HUES64 (cell line): ENCODE measurements around the gene PDGFA.

Experiments used
- H3K27ac ChIP-seq: 2 replicates; pipeline ENCODE4 v1.7.0; 2013; ENCODE audit warnings: low read depth, low read length, inconsistent platforms
- H3K27me3 ChIP-seq: 2 replicates; pipeline ENCODE4 v1.6.1; 2013; ENCODE audit warnings: mild to moderate bottlenecking, low read length; ENCODE audit not compliant: insufficient read depth
- H3K36me3 ChIP-seq: 2 replicates; pipeline ENCODE4 v1.6.1; 2013; ENCODE audit warnings: mild to moderate bottlenecking, low read length; ENCODE audit not compliant: insufficient read depth
- H3K4me1 ChIP-seq: 2 replicates; pipeline ENCODE4 v1.6.1; 2013; ENCODE audit warnings: mild to moderate bottlenecking, low read length, moderate library complexity; ENCODE audit not compliant: insufficient read depth
- H3K4me3 ChIP-seq: 2 replicates; pipeline ENCODE4 v1.5.1; 2013; ENCODE audit warnings: mild to moderate bottlenecking, low read length, moderate library complexity
- H3K9ac ChIP-seq: 2 replicates; pipeline ENCODE4 v1.6.1; 2013; ENCODE audit warnings: mild to moderate bottlenecking, low read depth, low read length
- H3K9me3 ChIP-seq: 2 replicates; pipeline ENCODE4 v1.6.1; 2013; ENCODE audit warnings: low read depth, low read length; ENCODE audit not compliant: insufficient read depth
- WGBS: fragments of 150-250, 120-280 bp; methylation state at CpG from one replicate; pipeline ENCODE4 v1.1.7; 2013; ENCODE audit warnings: missing lambda C conversion rate; 5-methylcytosine and 5-hydroxymethylcytosine counted together

PDGFA gene

GRCh38 chr7:521221-522070 is 1.8 kb upstream of the PDGFA start:
- Histone ChIP-seq H3K9ac (peak overlapping the region; percentile 21; the same call in 1 of the 2 replicates), H3K9me3 (no peaks in the 10 kb centered on the region), H3K27ac (no peak overlapping the region), H3K36me3 (no peaks in the 10 kb centered on the region), H3K4me3 (peak overlapping the region; percentile 84), H3K27me3 (peaks cover 69% of the 10 kb centered on the region), H3K4me1 (0 out of 2 replicates have a peak, but pooled peaks cover 4% of the 10 kb centered on the region)
- WGBS, result 1% methylated on average over 72 of the region's 72 CpGs

GRCh38 chr7:520503-521161 is 986 bp upstream of the PDGFA start:
- WGBS, result under 1% methylated on average over 63 of the region's 63 CpGs
- Histone ChIP-seq H3K27me3 (peaks cover 69% of the 10 kb centered on the region), H3K27ac (peak overlapping the region; percentile 70; the same call in 1 of the 2 replicates), H3K9ac (peak overlapping the region; percentile 39; the same call in 1 of the 2 replicates), H3K9me3 (no peaks in the 10 kb centered on the region), H3K4me3 (peak overlapping the region; percentile 84), H3K4me1 (peaks cover 8% of the 10 kb centered on the region), H3K36me3 (no peaks in the 10 kb centered on the region)

- peak overlapping the region; percentile 84 for H3K4me3 ChIP-seq
- H3K9me3 ChIP-seq, result no peaks in the 10 kb centered on the region
- peaks cover 26% of the 10 kb centered on the region for H3K4me1 ChIP-seq
- H3K36me3 ChIP-seq, result no peaks in the 10 kb centered on the region
- WGBS, result under 1% methylated on average over 93 of the region's 93 CpGs
- peaks cover 58% of the 10 kb centered on the region for H3K27me3 ChIP-seq
- H3K9ac ChIP-seq, result peak overlapping the region; percentile 66; the same call in 1 of the 2 replicates
- H3K27ac ChIP-seq, result peak overlapping the region; percentile 41; the same call in 1 of the 2 replicates
Measured at GRCh38 chr7:518630-519483, 789 bp downstream of the PDGFA start.

- peak overlapping the region; percentile 84 for H3K4me3 ChIP-seq
- H3K27me3 ChIP-seq, result peaks cover 49% of the 10 kb centered on the region
- under 1% methylated on average over 70 of the region's 70 CpGs for WGBS
- H3K9me3 ChIP-seq, result no peaks in the 10 kb centered on the region
- H3K9ac ChIP-seq, result peak overlapping the region; percentile 60; the same call in 1 of the 2 replicates
- peaks cover 22% of the 10 kb centered on the region for H3K4me1 ChIP-seq
- no peaks in the 10 kb centered on the region for H3K36me3 ChIP-seq
- no peak overlapping the region for H3K27ac ChIP-seq
Measured at GRCh38 chr7:517774-518629, 1.6 kb downstream of the PDGFA start.

- H3K27me3 ChIP-seq, result peaks cover 38% of the 10 kb centered on the region
- under 1% methylated on average over 81 of the region's 83 CpGs for WGBS
- H3K9me3 ChIP-seq, result no peaks in the 10 kb centered on the region
- peak overlapping the region; percentile 72 for H3K9ac ChIP-seq
- peak overlapping the region; percentile 93; the same call in 1 of the 2 replicates for H3K27ac ChIP-seq
- H3K4me1 ChIP-seq, result peaks cover 22% of the 10 kb centered on the region
- H3K36me3 ChIP-seq, result peaks cover 2% of the 10 kb centered on the region; the same call in 1 of the 2 replicates
- H3K4me3 ChIP-seq, result peak overlapping the region; percentile 84
Measured at GRCh38 chr7:516606-517456, 2.8 kb downstream of the PDGFA start.

GRCh38 chr7:516216-516605 is 3.4 kb downstream of the PDGFA start:
- Histone ChIP-seq H3K27ac (peak overlapping the region; percentile 93; the same call in 1 of the 2 replicates), H3K4me3 (peak overlapping the region; percentile 84), H3K27me3 (peaks cover 32% of the 10 kb centered on the region), H3K9ac (peak overlapping the region; percentile 19), H3K4me1 (peaks cover 22% of the 10 kb centered on the region), H3K36me3 (peaks cover 7% of the 10 kb centered on the region; the same call in 1 of the 2 replicates), H3K9me3 (no peaks in the 10 kb centered on the region)
- 2% methylated on average over 13 of the region's 13 CpGs for WGBS

- peaks cover 11% of the 10 kb centered on the region; the same call in 1 of the 2 replicates for H3K36me3 ChIP-seq
- H3K4me1 ChIP-seq, result peaks cover 22% of the 10 kb centered on the region
- H3K4me3 ChIP-seq, result peak overlapping the region; percentile 84
- WGBS, result 2% methylated on average over 10 of the region's 10 CpGs
- peak overlapping the region; percentile 57 for H3K9ac ChIP-seq
- peak overlapping the region; percentile 93 for H3K27ac ChIP-seq
- H3K27me3 ChIP-seq, result peaks cover 26% of the 10 kb centered on the region
- H3K9me3 ChIP-seq, result no peaks in the 10 kb centered on the region
Measured at GRCh38 chr7:515628-516027, 4.0 kb downstream of the PDGFA start.

GRCh38 chr7:514651-515598 is 4.7 kb downstream of the PDGFA start:
- Histone ChIP-seq H3K27ac (peak overlapping the region; percentile 93), H3K36me3 (peaks cover 12% of the 10 kb centered on the region; the same call in 1 of the 2 replicates), H3K27me3 (peaks cover 20% of the 10 kb centered on the region), H3K9ac (peak overlapping the region; percentile 57), H3K9me3 (no peaks in the 10 kb centered on the region), H3K4me1 (peaks cover 22% of the 10 kb centered on the region), H3K4me3 (peak overlapping the region; percentile 84)
- WGBS, result 26% methylated on average over 25 of the region's 25 CpGs

GRCh38 chr7:514242-514641 is 5.4 kb downstream of the PDGFA start:
- Histone ChIP-seq H3K4me1 (peaks cover 22% of the 10 kb centered on the region), H3K4me3 (no peak overlapping the region), H3K27ac (peak overlapping the region; percentile 93; the same call in 1 of the 2 replicates), H3K9me3 (no peaks in the 10 kb centered on the region), H3K27me3 (peaks cover 18% of the 10 kb centered on the region), H3K9ac (no peak overlapping the region), H3K36me3 (peaks cover 18% of the 10 kb centered on the region)
- 93% methylated on average over 10 of the region's 10 CpGs for WGBS
